HCT116 (cell line): ENCODE measurements around the gene SCFD2. TPM values are rescaled to one million over a fixed set of nuclear protein-coding genes. Genes with fewer than 3 reads are reported as not detected.

Source experiments
- ATAC-seq: fragments of 200-7000 bp; cut with Tn5 transposase; 2 replicates; pipeline ENCODE4 v1.9.1; 2020; ENCODE audit warnings: mild to moderate bottlenecking, moderate library complexity
- BruUV-seq: library from RNA; stranded (reverse); fragments of 400-500 nt; replicated peaks from 2 replicates; lab custom pipeline; 2021; lab: Mats Ljungman, UMichigan
- CTCF ChIA-PET: fragments of 300-600 bp; sonication (Branson Sonifier 250); formaldehyde crosslinking; loops from one replicate; lab custom pipeline; 2021; ENCODE audit warnings: antibody characterized with exemption; lab: Charles Lee
- POLR2A ChIA-PET: fragments of 300-600, 350-600 bp; sonication (Branson Sonifier 250); formaldehyde crosslinking; loops from one replicate; lab custom pipeline; 2021; ENCODE audit warnings: antibody characterized with exemption; lab: Charles Lee
- RAD21 ChIA-PET, 2 experiments: fragments of 300-600 bp; sonication (Branson Sonifier 250); formaldehyde crosslinking; loops; one replicate each; lab custom pipeline; 2023; ENCODE audit warnings: low total read pairs in 2 of 2; ENCODE audit not compliant: uncharacterized antibody in 2 of 2, unreplicated experiment in 2 of 2, low non-redundant PET in 1 of 2; lab: Charles Lee
- DNase-seq: peaks from one replicate; pipeline ENCODE4 v3.0.0-alpha.2; 2010; ENCODE audit warnings: low read depth, low spot score
- H2AFZ ChIP-seq: fragments of 200-600 bp; shearing (Covaris generic), sonication (generic); 2 replicates; pipeline ENCODE4 v1.6.1; 2017; ENCODE audit warnings: low read depth, mixed run types, mixed read lengths, antibody characterized with exemption, low read length; ENCODE audit not compliant: poor library complexity, severe bottlenecking
- H3K27ac ChIP-seq: 2 replicates; pipeline ENCODE4 v1.5.1; 2012; ENCODE audit warnings: low read depth, low read length
- H3K27me3 ChIP-seq: fragments of 200-600 bp; sonication (generic); 2 replicates; pipeline ENCODE4 v1.6.1; 2016; ENCODE audit warnings: mixed run types, low read length, mixed read lengths; ENCODE audit not compliant: insufficient read depth
- H3K36me3 ChIP-seq, 2 experiments: fragments of 200-500 bp in 1 of 2; fragments of 200-600 bp in 1 of 2; sonication (Bioruptor generic) in 1 of 2; sonication (generic) in 1 of 2; 2 replicates each; pipeline versions ENCODE4 v1.5.1 to v1.6.1; 2014 to 2016; ENCODE audit warnings: low read length in 2 of 2, inconsistent platforms in 1 of 2, mixed read lengths in 1 of 2, mixed run types in 1 of 2; ENCODE audit not compliant: insufficient read depth in 2 of 2, control insufficient read depth in 1 of 2
- H3K4me1 ChIP-seq, 2 experiments: fragments of 200-600 bp in 1 of 2; sonication (generic) in 1 of 2; 2 replicates each; pipeline versions ENCODE4 v1.5.1 to v1.6.1; 2012 to 2017; ENCODE audit warnings: low read length in 2 of 2, inconsistent platforms in 1 of 2, mild to moderate bottlenecking in 1 of 2, mixed read lengths in 1 of 2, mixed run types in 1 of 2, moderate library complexity in 1 of 2; ENCODE audit not compliant: insufficient read depth in 2 of 2, control insufficient read depth in 1 of 2
- H3K4me2 ChIP-seq: fragments of 200-600 bp; sonication (generic); 2 replicates; pipeline ENCODE4 v1.6.1; 2017; ENCODE audit warnings: mixed run types, low read length, mixed read lengths
- H3K4me3 ChIP-seq, 2 experiments: fragments of 200-600 bp in 1 of 2; sonication (generic) in 1 of 2; replicated peaks in 1 of 2; 2 replicates each; pipeline ENCODE4 v1.5.1; 2011 to 2016; ENCODE audit warnings: low read length in 2 of 2, control low read depth in 1 of 2, low read depth in 1 of 2, mild to moderate bottlenecking in 1 of 2, mixed read lengths in 1 of 2, mixed run types in 1 of 2
- H3K79me2 ChIP-seq: fragments of 200-600 bp; sonication (generic); 2 replicates; pipeline ENCODE4 v1.6.1; 2017; ENCODE audit warnings: mild to moderate bottlenecking, mixed run types, low read length, moderate library complexity, mixed read lengths; ENCODE audit not compliant: insufficient read depth
- H3K9ac ChIP-seq: fragments of 200-600 bp; sonication (generic); 2 replicates; pipeline ENCODE4 v1.6.1; 2016; ENCODE audit warnings: low read length, mixed read lengths
- H3K9me2 ChIP-seq: fragments of 200-600 bp; sonication (generic), shearing (Covaris generic); 2 replicates; pipeline ENCODE4 v1.6.1; 2017; ENCODE audit warnings: mixed run types, mild to moderate bottlenecking, moderate library complexity; ENCODE audit not compliant: insufficient read depth
- H3K9me3 ChIP-seq, 2 experiments: fragments of 200-500 bp in 1 of 2; fragments of 200-600 bp in 1 of 2; sonication (Bioruptor generic) in 1 of 2; sonication (generic) in 1 of 2; 2 replicates each; pipeline ENCODE4 v1.6.1; 2014 to 2017; ENCODE audit warnings: low read length in 2 of 2, mixed read lengths in 2 of 2, inconsistent platforms in 1 of 2, low read depth in 1 of 2, mild to moderate bottlenecking in 1 of 2, mixed run types in 1 of 2, moderate library complexity in 1 of 2; ENCODE audit not compliant: control insufficient read depth in 1 of 2, insufficient read depth in 1 of 2
- H4K20me1 ChIP-seq: fragments of 200-600 bp; sonication (generic), shearing (Covaris generic); 2 replicates; pipeline ENCODE4 v1.6.1; 2017; ENCODE audit warnings: mixed run types, mild to moderate bottlenecking, moderate library complexity; ENCODE audit not compliant: insufficient read depth
- CEBPB ChIP-seq: IDR thresholded peaks from 2 replicates; pipeline ENCODE4 v1.6.1; 2012; ENCODE audit warnings: low read depth
- ELF1 ChIP-seq: IDR thresholded peaks from 2 replicates; pipeline ENCODE4 v1.6.1; 2012; ENCODE audit warnings: low read depth, borderline replicate concordance
- EZH2phosphoT487 ChIP-seq: fragments of 200-600 bp; IDR thresholded peaks from 2 replicates; pipeline ENCODE4 v1.6.1; 2018; ENCODE audit warnings: antibody characterized with exemption, borderline replicate concordance
- POLR2AphosphoS5 ChIP-seq: IDR thresholded peaks from 2 replicates; pipeline ENCODE4 v1.6.1; 2011; ENCODE audit warnings: mild to moderate bottlenecking, low read depth, low read length, moderate library complexity
- RAD21 ChIP-seq: IDR thresholded peaks from 2 replicates; pipeline ENCODE4 v1.6.1; 2012; ENCODE audit warnings: low read depth, mild to moderate bottlenecking
- SIN3A ChIP-seq: IDR thresholded peaks from 2 replicates; pipeline ENCODE4 v1.6.1; 2012; ENCODE audit warnings: low read depth
- SP1 ChIP-seq: IDR thresholded peaks from 2 replicates; pipeline ENCODE4 v1.6.1; 2012; ENCODE audit warnings: low read depth
- SRF ChIP-seq: IDR thresholded peaks from 2 replicates; pipeline ENCODE4 v1.6.1; 2012; ENCODE audit warnings: low read depth
- YY1 ChIP-seq: IDR thresholded peaks from 2 replicates; pipeline ENCODE4 v1.6.1; 2011; ENCODE audit warnings: low read length, low read depth, moderate library complexity, mild to moderate bottlenecking; ENCODE audit not compliant: insufficient replicate concordance; ENCODE audit errors: extremely low read depth
- intact Hi-C: fragments of 100-400 bp; cut with micrococcal nuclease; formaldehyde crosslinking; loops from 2 replicates; pipeline ENCODE4 v1.10.0; 2022
- total RNA-seq: library from RNA; stranded (reverse); gene quantifications from one replicate; pipeline ENCODE4 v1.2.1, GENCODE V29; 2021; ENCODE audit not compliant: unreplicated experiment
- TF ChIP-seq, protein P1 (sequence below): IDR thresholded peaks from 2 replicates; pipeline ENCODE4 v1.6.1; 2012
- TF ChIP-seq, protein P2 (sequence below): IDR thresholded peaks from 2 replicates; pipeline ENCODE4 v1.6.1; 2012; ENCODE audit warnings: low read depth

The SCFD2 gene
- total RNA-seq, 1 experiment from 2014 or later: 13.6 TPM

DNA sequence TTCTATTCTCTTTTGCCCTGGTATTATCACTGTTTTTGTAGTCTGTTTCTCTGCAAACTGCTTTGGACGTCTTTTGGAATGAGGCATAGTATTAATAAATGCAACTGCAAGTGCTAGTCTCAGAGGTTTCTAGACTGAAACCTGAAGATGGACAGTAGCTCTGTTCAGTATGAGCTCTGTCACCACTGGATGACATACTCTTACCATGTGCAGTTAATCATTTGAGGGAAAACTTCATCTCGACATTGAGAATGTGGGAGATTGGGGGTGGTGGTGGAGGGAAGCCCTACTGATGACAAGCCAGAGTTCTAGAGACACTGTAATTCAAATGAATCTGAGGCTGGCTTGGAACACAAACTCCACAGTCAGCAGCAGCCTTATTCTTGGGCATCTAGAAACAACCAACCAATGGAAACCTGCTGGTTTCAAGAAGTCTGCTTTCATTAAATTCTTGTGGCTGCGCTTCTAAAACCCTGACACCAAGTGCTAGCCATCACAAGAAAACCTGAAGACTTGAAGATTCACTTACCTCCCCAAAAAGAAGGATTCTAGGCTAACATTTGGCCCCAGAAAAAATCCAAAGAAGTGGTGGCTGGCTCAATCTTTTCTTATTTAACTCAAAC lies 342.1 kb downstream of the SCFD2 start:
- DNase-seq: no peak
- Histone ChIP-seq H3K4me3 (no peak overlapping the region), H3K4me1 (peaks cover 3 to 8% of the 10 kb centered on the region in 2 experiments; a peak in 2 of 4 replicates), H3K9me3 (no peaks in the 10 kb centered on the region), H3K79me2 (no peaks in the 10 kb centered on the region), H3K4me2 (no peak overlapping the region), H3K27me3 (no peaks in the 10 kb centered on the region), H4K20me1 (no peaks in the 10 kb centered on the region), H2AFZ (no peak overlapping the region), H3K27ac (no peak overlapping the region), H3K9ac (no peak overlapping the region), H3K36me3 (no peaks in the 10 kb centered on the region), H3K9me2 (no peaks in the 10 kb centered on the region)
- TF ChIP-seq, protein P1, sequence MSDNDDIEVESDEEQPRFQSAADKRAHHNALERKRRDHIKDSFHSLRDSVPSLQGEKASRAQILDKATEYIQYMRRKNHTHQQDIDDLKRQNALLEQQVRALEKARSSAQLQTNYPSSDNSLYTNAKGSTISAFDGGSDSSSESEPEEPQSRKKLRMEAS: no peak
- TF ChIP-seq EZH2phosphoT487: no peak
- no peak for TF ChIP-seq CEBPB
- no peak for TF ChIP-seq SIN3A
- TF ChIP-seq POLR2AphosphoS5: no peak
- TF ChIP-seq RAD21: no peak
- no peak for TF ChIP-seq YY1
- TF ChIP-seq ELF1: no peak
- TF ChIP-seq, protein P2, sequence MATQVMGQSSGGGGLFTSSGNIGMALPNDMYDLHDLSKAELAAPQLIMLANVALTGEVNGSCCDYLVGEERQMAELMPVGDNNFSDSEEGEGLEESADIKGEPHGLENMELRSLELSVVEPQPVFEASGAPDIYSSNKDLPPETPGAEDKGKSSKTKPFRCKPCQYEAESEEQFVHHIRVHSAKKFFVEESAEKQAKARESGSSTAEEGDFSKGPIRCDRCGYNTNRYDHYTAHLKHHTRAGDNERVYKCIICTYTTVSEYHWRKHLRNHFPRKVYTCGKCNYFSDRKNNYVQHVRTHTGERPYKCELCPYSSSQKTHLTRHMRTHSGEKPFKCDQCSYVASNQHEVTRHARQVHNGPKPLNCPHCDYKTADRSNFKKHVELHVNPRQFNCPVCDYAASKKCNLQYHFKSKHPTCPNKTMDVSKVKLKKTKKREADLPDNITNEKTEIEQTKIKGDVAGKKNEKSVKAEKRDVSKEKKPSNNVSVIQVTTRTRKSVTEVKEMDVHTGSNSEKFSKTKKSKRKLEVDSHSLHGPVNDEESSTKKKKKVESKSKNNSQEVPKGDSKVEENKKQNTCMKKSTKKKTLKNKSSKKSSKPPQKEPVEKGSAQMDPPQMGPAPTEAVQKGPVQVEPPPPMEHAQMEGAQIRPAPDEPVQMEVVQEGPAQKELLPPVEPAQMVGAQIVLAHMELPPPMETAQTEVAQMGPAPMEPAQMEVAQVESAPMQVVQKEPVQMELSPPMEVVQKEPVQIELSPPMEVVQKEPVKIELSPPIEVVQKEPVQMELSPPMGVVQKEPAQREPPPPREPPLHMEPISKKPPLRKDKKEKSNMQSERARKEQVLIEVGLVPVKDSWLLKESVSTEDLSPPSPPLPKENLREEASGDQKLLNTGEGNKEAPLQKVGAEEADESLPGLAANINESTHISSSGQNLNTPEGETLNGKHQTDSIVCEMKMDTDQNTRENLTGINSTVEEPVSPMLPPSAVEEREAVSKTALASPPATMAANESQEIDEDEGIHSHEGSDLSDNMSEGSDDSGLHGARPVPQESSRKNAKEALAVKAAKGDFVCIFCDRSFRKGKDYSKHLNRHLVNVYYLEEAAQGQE: no peak
- TF ChIP-seq SRF: no peak
- no peak for TF ChIP-seq SP1
- ChIA-PET CTCF (no interaction called here), RAD21 (no interaction called here), POLR2A (no interaction called here)
- BruUV-seq: no TSS peak
- intact Hi-C loops: no loop called here
- no peak for ATAC-seq
